ENCODE measurements around the gene DACH2. TPM values are rescaled to one million over a fixed set of nuclear protein-coding genes. Genes with fewer than 3 reads are reported as not detected.

DACH2 gene
- 1 to 10 TPM in 2 of 6 donors, under 1 TPM in 1, not detected in 3; 0.24 to 2.5 (median 1.0) TPM for polyA plus RNA-seq (ENCODE audit: low read depth in 6 of 6)

GRCh38 chrX:86148024-86148511, at the start of gene DACH2:
Gene DACH2, plus strand, starts transcription at chrX:86148451.
- peaks cover 20 to 27% (median 22%) of the 10 kb centered on the region in 3 donors for H3K27me3 Mint-ChIP-seq
- ATAC-seq (ENCODE audit: low read depth in 2 of 2) (peak; percentile 91 to 96), DNase-seq (peak; percentile 55)
- H3K4me1 Mint-ChIP-seq = peaks cover 6 to 23% (median 21%) of the 10 kb centered on the region in 3 donors
- H3K4me3 Mint-ChIP-seq = peak within 1 kb of the TSS; percentile 78 to 95 (median 85)
- H3K27ac Mint-ChIP-seq = peak within 1 kb of the TSS in 2 of 6 donors; percentile 18 to 30
- peaks cover 0 to 6% of the 10 kb centered on the region in 2 donors for H3K36me3 Mint-ChIP-seq
- peaks cover 0 to 17% (median 3%) of the 10 kb centered on the region in 7 donors for H3K9me3 Mint-ChIP-seq

GRCh38 chrX:86102341-86102740, 45.9 kb upstream of the DACH2 start:
- Mint-ChIP-seq H3K9me3 (peaks cover 0 to 6% (median 2%) of the 10 kb centered on the region in 7 donors), H3K4me3 (no peak overlapping the region), H3K27me3 (peaks cover 0 to 7% (median 0%) of the 10 kb centered on the region in 3 donors), H3K27ac (no peak overlapping the region), H3K4me1 (no peaks in the 10 kb centered on the region), H3K36me3 (no peaks in the 10 kb centered on the region)
- no peak for DNase-seq
- ATAC-seq (ENCODE audit: low read depth in 2 of 2) = no peak

DNA sequence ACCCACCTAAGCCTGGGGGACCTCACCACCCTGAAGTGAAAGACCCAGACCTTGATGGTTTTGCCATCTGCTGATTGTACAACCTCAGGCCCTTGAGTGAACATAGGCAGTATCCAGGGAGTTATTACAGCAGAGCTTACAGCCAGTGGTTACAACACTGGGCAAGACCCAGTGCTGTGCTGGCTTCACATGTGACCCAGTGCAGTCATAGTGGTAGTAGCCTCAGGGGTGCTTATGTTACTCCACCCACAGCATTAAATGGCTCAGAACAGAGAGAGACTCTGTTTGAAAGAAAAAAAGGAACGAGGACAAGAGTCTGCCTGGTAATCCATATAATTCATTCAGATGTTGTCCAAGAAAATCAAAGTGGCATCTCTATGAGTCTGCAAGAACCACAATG, 45.2 kb upstream of the DACH2 start:
- no peak overlapping the region for H3K4me3 Mint-ChIP-seq
- no peaks in the 10 kb centered on the region for H3K36me3 Mint-ChIP-seq
- no peak overlapping the region for H3K27ac Mint-ChIP-seq
- no peak for ATAC-seq (ENCODE audit: low read depth in 2 of 2)
- DNase-seq = no peak
- H3K4me1 Mint-ChIP-seq = no peaks in the 10 kb centered on the region
- peaks cover 0 to 6% (median 2%) of the 10 kb centered on the region in 7 donors for H3K9me3 Mint-ChIP-seq
- H3K27me3 Mint-ChIP-seq = peaks cover 0 to 7% (median 0%) of the 10 kb centered on the region in 3 donors

- Mint-ChIP-seq H3K4me1 (no peaks in the 10 kb centered on the region), H3K9me3 (peaks cover 0 to 6% (median 2%) of the 10 kb centered on the region in 7 donors), H3K36me3 (no peaks in the 10 kb centered on the region), H3K27ac (no peak overlapping the region), H3K27me3 (peaks cover 0 to 7% (median 0%) of the 10 kb centered on the region in 3 donors), H3K4me3 (no peak overlapping the region)
- DNase-seq = no peak
- no peak for ATAC-seq (ENCODE audit: low read depth in 2 of 2)
These were observed 43.7 kb upstream of the DACH2 start for GRCh38 chrX:86104526-86104925.

DNA sequence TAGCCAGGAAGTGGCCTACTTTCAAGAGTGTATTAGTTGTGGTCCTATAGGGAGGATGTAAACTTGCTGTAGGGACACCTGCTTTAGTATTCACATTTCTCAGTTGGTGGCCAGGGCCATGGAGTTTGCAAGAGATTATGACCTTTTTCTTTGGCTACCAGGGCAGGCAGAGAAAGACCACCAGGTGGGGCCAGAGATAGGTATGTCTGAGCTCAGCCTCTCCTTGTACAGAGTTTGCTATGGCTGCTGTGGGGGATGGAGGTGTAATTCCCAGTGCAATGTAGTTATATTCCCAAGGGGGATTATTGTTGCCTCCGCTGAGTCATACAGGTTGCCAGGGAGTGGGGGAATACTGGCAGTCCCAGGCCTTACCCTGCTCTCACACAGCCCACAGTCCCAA, 26.3 kb upstream of the DACH2 start:
- ATAC-seq (ENCODE audit: low read depth in 2 of 2) (no peak), DNase-seq (no peak)
- Mint-ChIP-seq H3K27ac (no peak overlapping the region), H3K27me3 (peaks cover 0 to 15% (median 4%) of the 10 kb centered on the region in 3 donors), H3K4me3 (no peak overlapping the region), H3K36me3 (peaks cover 6 to 26% of the 10 kb centered on the region in 2 donors), H3K4me1 (no peaks in the 10 kb centered on the region), H3K9me3 (peaks cover 11 to 47% (median 12%) of the 10 kb centered on the region in 7 donors)

- ATAC-seq (ENCODE audit: low read depth in 2 of 2) (no peak), DNase-seq (no peak)
- Mint-ChIP-seq H3K9me3 (no peaks in the 10 kb centered on the region), H3K4me3 (no peak overlapping the region), H3K4me1 (peaks cover 0 to 5% (median 4%) of the 10 kb centered on the region in 3 donors), H3K27me3 (peaks cover 4 to 11% (median 6%) of the 10 kb centered on the region in 3 donors), H3K27ac (no peak overlapping the region), H3K36me3 (no peaks in the 10 kb centered on the region)
These were observed 14.5 kb upstream of the DACH2 start for GRCh38 chrX:86133761-86134160.

- Mint-ChIP-seq H3K9me3 (peaks cover 0 to 3% (median 0%) of the 10 kb centered on the region in 7 donors), H3K36me3 (no peaks in the 10 kb centered on the region), H3K4me1 (peaks cover 0 to 5% (median 4%) of the 10 kb centered on the region in 3 donors), H3K4me3 (no peak overlapping the region), H3K27ac (no peak overlapping the region), H3K27me3 (peaks cover 0 to 11% (median 4%) of the 10 kb centered on the region in 3 donors)
- DNase-seq (no peak), ATAC-seq (ENCODE audit: low read depth in 2 of 2) (no peak)
These were observed 11.2 kb upstream of the DACH2 start for GRCh38 chrX:86137071-86137470.

DNA sequence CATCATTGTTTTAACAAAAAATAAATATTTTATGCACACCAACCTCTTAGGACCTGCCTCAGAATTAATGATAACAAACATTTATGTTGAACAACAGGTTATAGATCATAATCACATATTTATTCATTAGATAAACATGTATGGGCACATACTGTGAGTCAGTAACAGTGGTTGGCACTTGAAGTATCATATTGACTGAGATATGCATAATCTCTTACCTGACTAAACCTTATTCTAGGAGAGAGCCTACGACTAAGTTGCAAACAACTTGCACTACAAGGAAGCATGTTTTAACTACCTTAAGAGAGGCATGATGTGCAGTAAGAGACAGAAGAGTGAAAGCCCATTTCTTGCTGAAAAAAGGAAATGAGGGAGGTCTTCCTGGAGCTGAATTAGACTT, 6.5 kb upstream of the DACH2 start:
- H3K9me3 Mint-ChIP-seq = peaks cover 0 to 6% (median 4%) of the 10 kb centered on the region in 7 donors
- no peak overlapping the region for H3K4me3 Mint-ChIP-seq
- peaks cover 0 to 4% (median 0%) of the 10 kb centered on the region in 3 donors for H3K27me3 Mint-ChIP-seq
- ATAC-seq (ENCODE audit: low read depth in 2 of 2) = no peak
- H3K27ac Mint-ChIP-seq = no peak overlapping the region
- H3K36me3 Mint-ChIP-seq = no peaks in the 10 kb centered on the region
- no peak for DNase-seq
- no peaks in the 10 kb centered on the region for H3K4me1 Mint-ChIP-seq

- peaks cover 6 to 23% (median 21%) of the 10 kb centered on the region in 3 donors for H3K4me1 Mint-ChIP-seq
- peaks cover 0 to 17% (median 7%) of the 10 kb centered on the region in 7 donors for H3K9me3 Mint-ChIP-seq
- no peak overlapping the region for H3K27ac Mint-ChIP-seq
- peaks cover 19 to 27% (median 20%) of the 10 kb centered on the region in 3 donors for H3K27me3 Mint-ChIP-seq
- peaks cover 0 to 6% of the 10 kb centered on the region in 2 donors for H3K36me3 Mint-ChIP-seq
- ATAC-seq (ENCODE audit: low read depth in 2 of 2) = no peak
- DNase-seq = no peak
- no peak overlapping the region for H3K4me3 Mint-ChIP-seq
These were observed 2.1 kb upstream of the DACH2 start for GRCh38 chrX:86146102-86146501.

- no peak for DNase-seq
These were observed 343 bp downstream of the DACH2 start for GRCh38 chrX:86148594-86148993.

DNA sequence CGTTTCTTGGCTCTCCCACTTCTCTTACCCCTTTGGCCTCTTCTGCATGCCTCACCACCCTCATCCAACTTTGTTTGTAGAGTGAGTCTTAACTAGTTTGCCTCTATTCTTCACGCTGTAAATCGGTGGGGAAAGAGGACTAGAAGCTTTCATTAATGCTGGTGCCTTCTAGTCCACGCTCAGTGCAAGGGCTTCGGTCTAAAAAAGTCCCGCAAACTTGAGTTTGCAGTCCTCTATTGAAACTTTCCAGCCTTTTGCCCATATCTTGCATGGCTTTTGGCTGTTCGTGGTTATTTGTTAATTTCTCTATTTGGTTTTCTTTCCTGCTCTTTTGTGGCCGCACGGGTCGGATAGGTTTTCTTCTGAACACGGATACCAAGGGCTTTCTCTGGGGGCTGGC, 868 bp downstream of the DACH2 start:
- H3K36me3 Mint-ChIP-seq = peaks cover 0 to 6% of the 10 kb centered on the region in 2 donors
- peaks cover 6 to 23% (median 21%) of the 10 kb centered on the region in 3 donors for H3K4me1 Mint-ChIP-seq
- ATAC-seq (ENCODE audit: low read depth in 2 of 2) = no peak
- peak overlapping the region in 1 of 6 donors; percentile 1 for H3K27ac Mint-ChIP-seq
- no peak for DNase-seq
- peaks cover 0 to 12% (median 3%) of the 10 kb centered on the region in 7 donors for H3K9me3 Mint-ChIP-seq
- H3K4me3 Mint-ChIP-seq = peak overlapping the region; percentile 78 to 95 (median 85)
- H3K27me3 Mint-ChIP-seq = peaks cover 22 to 27% (median 22%) of the 10 kb centered on the region in 3 donors

More at GRCh38 chrX:86148594-86148993, 343 bp downstream of the DACH2 start:
- peaks cover 6 to 23% (median 21%) of the 10 kb centered on the region in 3 donors for H3K4me1 Mint-ChIP-seq
- peak in 1 of 2 donors; percentile 12 for ATAC-seq (ENCODE audit: low read depth in 2 of 2)
- H3K36me3 Mint-ChIP-seq = peaks cover 0 to 6% of the 10 kb centered on the region in 2 donors
- peaks cover 20 to 27% (median 22%) of the 10 kb centered on the region in 3 donors for H3K27me3 Mint-ChIP-seq
- H3K27ac Mint-ChIP-seq = peak overlapping the region in 1 of 6 donors; percentile 30
- H3K9me3 Mint-ChIP-seq = peaks cover 0 to 17% (median 3%) of the 10 kb centered on the region in 7 donors
- H3K4me3 Mint-ChIP-seq = peak overlapping the region; percentile 78 to 95 (median 85)

GRCh38 chrX:86154553-86154952, 6.3 kb downstream of the DACH2 start:
- peaks cover 10 to 18% (median 18%) of the 10 kb centered on the region in 3 donors for H3K27me3 Mint-ChIP-seq
- DNase-seq (no peak), ATAC-seq (ENCODE audit: low read depth in 2 of 2) (no peak)
- H3K36me3 Mint-ChIP-seq = peaks cover 0 to 1% of the 10 kb centered on the region in 2 donors
- H3K4me3 Mint-ChIP-seq = no peak overlapping the region
- H3K27ac Mint-ChIP-seq = no peak overlapping the region
- peaks cover 0 to 2% (median 1%) of the 10 kb centered on the region in 3 donors for H3K4me1 Mint-ChIP-seq
- H3K9me3 Mint-ChIP-seq = peaks cover 0 to 6% (median 0%) of the 10 kb centered on the region in 7 donors

DNA sequence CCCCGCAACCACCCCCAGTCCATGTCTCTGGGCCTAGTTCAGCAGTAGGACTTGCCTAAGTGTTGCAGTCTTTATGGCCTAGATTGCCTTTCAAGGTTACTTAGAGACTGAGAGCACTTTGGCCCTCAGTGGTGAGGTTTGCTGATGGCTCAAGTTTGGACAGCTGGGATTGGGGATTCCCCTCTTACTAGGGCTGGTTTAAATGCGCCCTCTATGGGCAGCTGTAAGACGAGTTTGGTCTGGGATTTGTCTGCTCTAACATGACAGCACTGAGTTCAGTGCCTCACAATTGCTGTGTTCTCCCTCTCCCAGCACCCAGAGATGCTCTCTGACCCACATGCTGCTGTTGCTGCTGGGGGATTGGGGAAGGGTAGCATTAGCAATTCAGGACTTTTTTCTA, 23.1 kb downstream of the DACH2 start:
- DNase-seq = no peak
- H3K27ac Mint-ChIP-seq = no peak overlapping the region

DNA sequence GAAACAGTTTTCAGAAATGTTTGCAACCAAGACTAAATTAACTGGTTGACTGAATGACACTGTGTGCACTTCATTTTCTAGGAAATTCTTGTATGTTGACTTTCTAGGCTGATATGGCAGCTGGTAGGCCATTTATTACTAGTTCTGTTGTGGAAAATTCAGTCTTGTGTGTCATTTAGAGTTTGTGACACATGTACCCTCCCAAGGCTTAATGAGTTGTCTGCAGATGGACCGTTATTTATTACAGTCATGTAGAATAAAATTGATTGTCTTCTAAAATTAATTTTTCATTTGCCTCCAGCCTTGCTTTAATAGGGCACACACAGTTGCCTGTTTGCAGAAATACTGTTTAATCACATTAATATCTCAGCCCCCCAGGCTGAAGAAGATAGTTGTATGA, 30.7 kb downstream of the DACH2 start:
- Mint-ChIP-seq H3K9me3 (peaks cover 0 to 14% (median 3%) of the 10 kb centered on the region in 7 donors), H3K4me3 (no peak overlapping the region), H3K27me3 (peaks cover 0 to 10% (median 0%) of the 10 kb centered on the region in 3 donors), H3K36me3 (no peaks in the 10 kb centered on the region), H3K4me1 (no peaks in the 10 kb centered on the region), H3K27ac (no peak overlapping the region)
- ATAC-seq (ENCODE audit: low read depth in 2 of 2) = no peak
- DNase-seq = no peak

More for the DNA sequence above, 23.1 kb downstream of the DACH2 start:
- Mint-ChIP-seq H3K36me3 (no peaks in the 10 kb centered on the region), H3K27me3 (peaks cover 5 to 29% (median 9%) of the 10 kb centered on the region in 3 donors), H3K4me1 (no peaks in the 10 kb centered on the region), H3K4me3 (no peak overlapping the region), H3K9me3 (peaks cover 0 to 5% (median 0%) of the 10 kb centered on the region in 7 donors)
- ATAC-seq (ENCODE audit: low read depth in 2 of 2) = no peak

Data from naive B cell (primary cell).